KBM-7 (cell line): ENCODE measurements around the gene TNPO2.

Experiments used
- DNase-seq: peaks from one replicate; pipeline ENCODE4 v3.0.0-alpha.2; 2015
- in situ Hi-C: fragments of 300-500 bp; cut with MboI; formaldehyde crosslinking; loops from 2 replicates; pipeline ENCODE4 v1.14.3; 2020; ENCODE audit warnings: low sequenced_read_pairs, low pct_unique_long_range_greater_than_20kb, mixed read lengths

TNPO2 gene

DNA sequence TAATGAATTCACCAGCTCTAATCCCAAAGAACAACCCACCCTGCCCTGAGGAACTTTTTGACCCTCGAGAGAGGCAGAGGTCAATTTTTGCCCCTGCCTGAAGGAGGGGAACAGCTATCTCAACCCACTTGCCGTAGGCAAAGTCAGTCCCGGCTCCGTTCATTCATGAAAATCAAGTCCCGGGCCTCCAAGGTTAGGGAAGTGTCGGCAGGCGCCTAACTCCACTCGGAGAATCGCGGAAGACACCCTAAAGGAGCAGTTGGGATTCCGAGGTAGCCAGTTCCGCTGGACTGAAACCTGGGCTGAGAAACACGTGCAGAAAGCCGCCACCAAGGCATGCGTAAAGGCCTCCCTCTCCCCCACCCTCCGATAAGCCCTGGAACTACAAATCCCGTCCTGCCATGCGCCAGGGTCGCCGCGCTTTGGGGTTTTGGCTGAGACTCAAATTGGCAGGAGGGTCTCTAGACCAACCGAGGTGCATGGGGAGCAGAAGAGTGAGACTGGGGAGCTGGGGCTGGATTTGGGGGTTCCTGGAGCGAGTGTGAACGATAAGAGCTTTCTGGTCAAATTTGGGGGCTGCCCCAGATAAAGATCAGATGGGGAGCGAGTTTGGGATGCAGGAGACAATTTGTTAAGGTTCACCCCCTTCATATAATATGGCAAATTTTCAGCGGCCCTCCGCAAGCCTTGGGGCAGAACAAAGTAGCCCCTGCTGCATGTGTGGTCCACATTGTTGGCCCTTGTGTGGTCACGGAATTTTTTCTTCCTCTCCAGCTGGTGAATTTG is at the start of gene TNPO2:
Gene TNPO2 (minus strand): TSS at position 292 of the 786 bp plus-strand sequence. CDS start 2,955 bp downstream, outside the sequence.
- DNase-seq: peak; percentile 81
- in situ Hi-C loops: no loop called here

DNA sequence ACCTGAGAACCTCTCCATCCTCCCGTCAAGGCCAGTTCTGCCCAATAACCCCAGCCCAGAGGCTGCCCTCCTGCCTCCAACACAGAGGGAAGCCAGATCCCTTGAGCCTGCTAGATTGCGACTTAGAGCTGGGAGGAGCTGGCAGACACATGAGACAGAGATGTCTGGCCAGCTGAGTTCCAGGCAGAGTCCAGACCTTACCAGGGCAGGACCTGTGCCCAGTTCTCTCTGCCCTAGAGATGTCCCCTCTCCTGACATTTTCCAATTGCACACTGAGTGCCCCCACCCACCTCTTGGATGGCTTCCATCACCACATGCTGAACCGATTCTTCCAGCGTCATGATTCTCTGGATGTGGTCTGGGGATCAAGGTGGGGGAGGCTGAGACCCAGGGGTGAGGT is 48.6 kb upstream of the TNPO2 start:
- no peak for DNase-seq
- in situ Hi-C loops: no loop called here

DNA sequence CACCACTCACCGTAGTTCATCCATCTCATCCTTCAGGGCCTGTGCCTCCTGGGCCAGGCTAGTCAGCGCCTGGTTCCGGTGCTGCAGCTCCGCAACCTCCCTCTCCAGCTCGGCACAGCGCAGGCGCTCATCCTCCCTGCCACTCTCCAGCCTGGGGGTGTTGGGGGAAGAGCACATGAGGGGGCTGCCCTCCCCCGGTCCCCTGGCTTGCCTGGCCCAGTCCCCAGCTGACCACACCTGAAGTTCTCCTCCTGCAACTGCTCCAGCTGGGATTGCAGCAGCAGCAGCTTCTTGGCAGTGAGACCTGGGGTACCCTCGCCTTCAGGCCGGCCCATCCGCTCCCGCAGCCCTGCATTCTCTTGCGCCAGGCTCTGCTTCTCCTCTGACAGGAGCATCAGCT is 47.2 kb upstream of the TNPO2 start:
- in situ Hi-C loops: no loop called here
- no peak for DNase-seq

DNA sequence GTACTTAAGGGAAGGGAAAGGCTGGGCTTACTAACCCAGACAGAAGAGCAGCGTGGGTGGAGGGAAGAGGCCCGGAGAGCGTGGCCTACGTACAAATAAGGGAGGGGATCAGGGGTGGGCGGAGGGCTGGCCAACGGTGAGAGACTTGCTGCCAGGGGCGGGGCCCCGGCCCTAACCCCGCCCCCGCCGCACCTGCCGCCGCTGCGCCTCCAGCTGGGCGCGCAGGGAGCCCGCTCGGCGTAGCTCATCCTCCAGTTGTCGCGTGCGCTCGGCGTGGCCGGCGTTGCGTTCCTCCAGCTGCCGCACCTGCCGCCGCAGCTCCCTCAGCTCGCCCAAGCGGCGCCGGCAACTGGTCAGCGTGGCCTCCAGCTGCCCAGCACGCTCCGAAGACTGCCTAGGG is 46.0 kb upstream of the TNPO2 start:
- no peak for DNase-seq
- in situ Hi-C loops: no loop called here

DNA sequence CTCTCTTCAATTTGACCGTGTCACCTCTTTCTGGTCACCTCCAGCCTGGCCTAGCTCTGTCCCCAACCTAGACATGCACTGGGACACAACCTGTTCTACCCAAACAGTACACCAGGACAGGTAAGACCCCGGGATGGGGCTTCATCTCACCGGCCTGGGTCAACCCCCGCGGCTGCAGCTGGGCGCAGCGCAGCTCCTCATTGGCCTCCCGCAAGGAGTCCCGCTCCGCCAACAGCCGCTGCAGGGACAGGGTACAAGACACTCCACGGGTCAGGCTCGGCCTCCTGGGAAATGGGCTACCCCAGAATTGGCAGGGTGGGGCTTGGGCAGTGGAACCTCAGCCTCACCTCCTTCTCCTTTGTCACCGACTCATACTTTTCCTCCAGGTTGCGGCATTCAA is 43.9 kb upstream of the TNPO2 start:
- in situ Hi-C loops: no loop called here
- no peak for DNase-seq

DNA sequence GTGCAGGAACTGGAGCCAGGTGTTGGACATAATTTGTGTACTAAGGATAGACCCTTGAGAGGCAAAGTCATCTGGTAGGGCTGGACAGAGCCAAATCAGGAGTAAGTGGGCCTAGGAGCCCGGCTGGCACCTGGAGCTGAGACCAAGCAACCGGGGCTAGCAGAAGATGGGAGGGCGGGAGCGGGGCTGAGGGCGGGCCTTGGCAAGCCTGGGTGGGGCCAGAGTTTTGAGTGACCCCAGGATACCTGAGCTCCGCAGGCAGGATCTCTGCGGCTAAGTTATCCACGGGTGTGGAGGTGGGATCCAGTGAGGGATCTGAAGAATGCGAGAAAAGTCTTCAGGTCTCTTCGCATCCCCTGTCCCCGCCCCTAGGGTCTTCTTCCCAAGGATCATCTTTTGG is 43.4 kb upstream of the TNPO2 start:
- in situ Hi-C loops: no loop called here
- no peak for DNase-seq

DNA sequence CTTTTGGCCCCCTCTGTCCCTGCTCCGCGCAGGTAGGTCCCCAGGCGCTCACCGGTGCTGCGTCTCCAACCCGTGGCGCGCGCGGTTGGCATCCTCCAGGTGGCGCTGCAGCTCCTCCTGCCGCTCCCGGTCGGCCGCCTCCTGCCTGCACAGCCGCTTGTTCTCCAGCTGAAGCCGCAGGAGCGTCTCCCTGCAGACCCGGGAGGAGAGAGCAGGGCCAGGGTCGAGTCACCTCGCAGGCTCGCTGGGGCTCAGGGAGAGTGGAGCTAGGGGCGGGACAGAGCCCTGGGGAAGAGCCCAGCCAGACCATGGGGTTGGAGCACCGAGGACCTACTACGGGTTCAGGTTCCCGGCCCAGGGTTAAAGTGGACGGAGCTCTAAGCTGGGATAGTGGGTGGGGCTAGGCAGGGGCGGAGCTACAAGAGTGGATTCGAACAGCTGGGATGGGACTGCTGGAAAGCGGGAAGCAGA is 42.4 kb upstream of the TNPO2 start:
- DNase-seq: no peak
- in situ Hi-C loops: no loop called here

DNA sequence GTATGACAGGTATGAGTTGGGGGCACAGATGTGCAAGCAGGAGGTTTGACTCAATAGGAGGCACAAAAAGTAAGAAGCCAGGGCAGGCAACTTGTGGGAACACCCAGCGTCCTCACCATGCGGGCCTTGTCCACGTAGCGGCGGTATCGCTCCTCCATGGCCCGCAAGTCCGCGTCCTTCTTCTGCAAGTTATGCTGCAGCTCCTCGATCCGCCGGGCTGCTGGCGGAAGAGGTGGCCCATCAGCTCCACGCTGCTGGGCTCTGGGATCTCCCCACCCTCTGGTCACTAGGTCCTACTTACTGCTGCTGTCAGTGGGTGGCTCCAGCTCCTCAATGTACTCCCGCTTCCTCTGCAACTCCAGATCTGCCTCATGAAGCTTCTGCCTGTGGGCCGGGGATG is 41.0 kb upstream of the TNPO2 start:
- in situ Hi-C loops: no loop called here

DNA sequence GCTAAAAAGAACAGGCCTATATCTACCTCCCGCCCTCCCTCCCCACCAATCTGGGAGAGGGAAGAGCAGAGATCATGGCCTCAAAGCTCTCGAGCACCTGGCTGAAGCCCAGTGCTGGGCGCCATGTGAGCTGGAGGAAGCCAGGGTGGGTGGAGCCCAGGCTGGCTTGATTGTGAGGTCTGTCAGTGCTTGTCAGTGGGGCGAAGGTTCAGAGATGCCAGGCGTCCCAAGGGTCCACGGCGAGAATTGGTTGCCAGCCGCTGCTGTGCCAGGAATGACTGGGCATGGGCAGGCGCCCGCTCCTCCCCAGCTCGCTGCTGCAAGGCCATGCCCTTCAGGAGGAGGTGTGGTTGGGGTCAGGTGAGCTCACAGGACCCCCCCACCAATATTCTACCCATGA is 39.4 kb upstream of the TNPO2 start:
- in situ Hi-C loops: no loop called here
- DNase-seq: no peak

More for the DNA sequence above, 41.0 kb upstream of the TNPO2 start:
- DNase-seq: no peak

DNA sequence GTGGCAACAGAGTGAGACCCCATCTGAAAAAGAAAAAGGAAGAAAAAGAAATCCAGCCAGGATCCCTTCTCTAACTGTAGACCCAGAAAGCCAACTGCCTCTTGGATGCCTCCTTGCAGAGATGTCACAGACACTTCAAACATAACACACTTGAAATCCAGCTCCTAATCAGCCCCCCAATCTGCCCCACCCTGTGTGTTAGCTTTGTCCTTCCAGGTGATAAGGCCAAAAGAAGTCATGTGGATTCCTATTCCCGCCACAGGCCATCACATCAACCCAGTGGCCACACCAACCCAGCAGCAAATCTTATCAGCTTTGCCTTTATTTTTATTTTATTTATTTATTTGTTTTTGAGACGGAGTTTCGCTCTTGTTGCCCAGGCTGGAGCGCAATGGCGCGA is 36.0 kb upstream of the TNPO2 start:
- no peak for DNase-seq
- in situ Hi-C loops: no loop called here

DNA sequence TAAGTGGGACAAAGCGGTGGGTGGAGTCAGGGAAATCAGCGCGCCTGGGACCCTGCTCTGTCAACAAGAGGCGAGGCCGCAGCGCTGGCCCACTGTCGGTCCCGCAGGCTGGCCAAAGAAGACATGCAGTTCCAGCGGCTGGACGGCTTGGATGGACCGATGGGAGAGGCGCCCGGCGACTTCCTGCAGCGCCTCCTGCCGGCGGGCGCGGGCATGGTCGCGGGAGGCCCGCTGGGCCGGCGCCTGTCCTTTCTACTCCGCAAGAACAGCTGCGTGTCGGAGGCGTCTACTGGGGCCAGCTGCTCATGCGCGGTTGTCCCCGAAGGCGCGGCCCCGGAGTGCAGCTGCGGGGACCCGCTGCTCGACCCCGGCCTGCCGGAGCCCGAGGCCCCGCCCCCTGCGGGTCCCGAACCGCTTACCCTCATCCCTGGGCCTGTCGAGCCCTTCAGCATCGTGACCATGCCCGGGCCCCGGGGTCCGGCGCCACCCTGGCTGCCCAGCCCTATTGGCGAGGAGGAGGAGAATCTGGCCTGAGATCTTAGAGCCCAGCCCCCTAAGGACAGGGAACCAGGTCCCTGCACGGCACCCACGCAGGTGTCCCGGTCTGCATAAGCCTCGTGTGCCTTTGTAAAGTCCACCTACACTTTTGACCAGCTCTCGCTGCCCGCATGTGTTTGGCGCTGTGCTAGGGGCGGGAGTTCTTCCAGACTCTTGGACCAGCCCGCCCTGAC is 34.0 kb upstream of the TNPO2 start:
- in situ Hi-C loops: no loop called here
- DNase-seq: peak; percentile 92

DNA sequence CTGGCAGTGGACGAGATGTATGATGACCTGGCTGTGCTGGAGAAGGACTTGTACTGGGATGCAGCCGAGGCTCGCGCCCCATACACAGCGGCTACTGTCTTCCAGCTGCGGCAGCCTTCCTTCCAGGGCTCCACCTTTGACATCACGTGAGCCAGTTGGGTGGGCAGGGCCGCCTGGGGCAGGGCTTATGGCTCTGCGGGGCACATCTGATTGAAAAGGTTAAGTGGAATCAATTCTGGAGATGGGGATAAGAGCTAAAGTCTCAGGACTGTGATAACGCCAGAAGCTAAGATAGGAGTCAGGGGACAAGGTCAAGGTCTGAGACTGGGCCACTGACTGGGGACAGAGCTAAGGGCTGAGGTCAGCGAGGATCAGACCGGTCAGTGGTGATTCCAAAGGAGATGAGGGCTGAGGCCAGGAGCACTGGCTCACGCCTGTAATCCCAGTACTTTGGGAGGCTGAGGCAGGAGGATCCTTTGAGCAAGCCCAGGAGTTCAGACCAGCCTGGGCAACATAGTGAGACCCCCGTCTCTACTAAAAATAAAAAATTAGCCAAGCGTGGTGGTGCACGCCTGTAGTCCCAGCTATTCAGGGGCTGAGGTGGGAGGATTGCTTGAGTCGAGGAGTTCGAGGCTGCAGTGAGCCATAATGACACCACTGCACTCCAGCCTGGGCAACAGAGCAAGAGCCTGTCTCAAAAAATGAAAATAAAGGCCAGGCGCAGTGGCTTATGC is 32.6 kb upstream of the TNPO2 start:
- DNase-seq: no peak
- in situ Hi-C loops: no loop called here

DNA sequence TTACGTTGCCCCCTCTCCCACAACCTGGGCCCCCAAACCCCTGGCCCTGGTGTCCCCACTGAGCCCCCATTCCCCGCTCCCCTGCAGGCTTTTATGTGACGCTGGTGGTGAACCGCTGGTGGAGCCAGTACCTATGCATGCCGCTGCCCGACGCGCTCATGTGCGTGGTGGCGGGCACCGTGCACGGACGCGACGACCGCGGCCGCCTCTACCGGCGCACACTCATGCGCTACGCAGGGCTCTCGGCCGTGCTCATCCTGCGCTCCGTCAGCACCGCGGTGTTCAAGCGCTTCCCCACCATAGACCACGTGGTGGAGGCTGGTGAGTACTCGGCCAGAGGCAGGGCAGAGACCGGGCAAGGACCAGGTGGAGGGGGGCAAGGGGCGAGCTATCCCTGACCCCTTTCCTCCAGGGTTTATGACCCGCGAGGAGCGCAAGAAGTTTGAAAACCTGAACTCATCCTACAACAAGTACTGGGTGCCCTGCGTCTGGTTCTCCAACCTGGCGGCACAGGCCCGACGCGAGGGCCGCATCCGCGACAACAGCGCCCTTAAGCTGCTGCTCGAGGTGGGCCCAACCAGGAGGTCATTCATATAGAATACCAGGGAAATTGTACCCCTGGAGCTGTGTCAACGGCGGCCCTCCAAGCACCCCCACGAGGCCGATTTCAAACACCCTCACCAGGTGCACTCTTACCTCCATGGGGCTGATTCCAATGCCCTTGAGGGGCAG is 30.9 kb upstream of the TNPO2 start:
- in situ Hi-C loops: no loop called here
- DNase-seq: no peak

DNA sequence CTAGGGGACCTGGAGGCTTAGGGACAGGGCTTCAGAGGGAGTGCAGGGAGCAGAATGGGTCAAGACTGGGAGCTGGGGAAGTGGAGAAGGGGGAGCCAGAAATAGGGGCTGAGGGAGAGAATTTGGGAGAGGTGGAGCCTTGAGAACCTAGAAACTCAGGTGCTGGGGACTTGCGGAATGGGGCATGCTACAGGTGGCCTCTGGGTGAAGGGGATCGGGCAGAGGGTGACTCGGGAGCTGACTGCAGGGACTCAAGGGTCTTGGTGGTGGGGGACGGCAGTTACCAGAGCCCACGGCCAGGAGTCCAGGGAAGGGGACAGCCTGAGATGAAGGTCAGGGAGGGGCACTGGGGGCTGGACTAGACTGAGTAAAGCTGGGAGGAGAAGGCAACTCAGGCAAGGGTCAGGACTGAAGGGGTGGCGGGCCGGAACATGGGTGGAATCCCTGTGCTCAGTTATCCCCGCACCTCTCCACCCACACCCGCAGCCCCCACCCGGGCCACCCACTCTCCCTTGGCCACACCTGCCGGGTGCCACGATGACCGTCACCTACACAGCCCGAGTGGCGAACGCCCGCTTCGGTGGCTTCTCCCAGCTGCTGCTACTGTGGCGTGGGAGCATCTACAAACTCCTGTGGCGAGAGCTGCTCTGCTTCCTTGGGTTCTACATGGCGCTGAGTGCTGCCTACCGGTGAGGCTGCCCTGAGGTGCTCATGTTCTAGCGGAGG is 28.5 kb upstream of the TNPO2 start:
- no peak for DNase-seq
- in situ Hi-C loops: no loop called here

DNA sequence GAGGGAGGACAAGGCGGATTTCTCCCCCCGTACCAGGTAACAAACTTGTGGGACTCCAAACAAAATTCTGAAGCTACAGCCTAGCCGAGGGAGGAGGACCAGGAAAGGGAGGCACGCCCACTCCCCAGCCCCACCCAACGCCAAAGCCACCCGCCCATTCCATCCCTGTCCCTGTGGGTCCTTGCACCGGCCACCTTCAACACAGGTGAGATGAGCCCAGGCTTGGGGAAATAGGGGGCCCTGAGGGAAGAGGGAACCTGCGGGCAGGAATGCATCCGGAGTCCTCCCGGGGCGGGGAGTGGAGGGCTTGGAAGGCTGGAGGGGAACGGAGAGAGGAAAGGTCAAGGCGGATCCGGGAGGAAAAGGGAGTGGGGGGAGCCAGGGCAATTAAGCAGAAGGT is 27.9 kb upstream of the TNPO2 start, which contains the start of gene BEST2:
Gene BEST2 (plus strand): TSS at position 157 of the 400 bp plus-strand sequence. CDS start 802 bp downstream, outside the sequence.
- DNase-seq: no peak
- in situ Hi-C loops: no loop called here

DNA sequence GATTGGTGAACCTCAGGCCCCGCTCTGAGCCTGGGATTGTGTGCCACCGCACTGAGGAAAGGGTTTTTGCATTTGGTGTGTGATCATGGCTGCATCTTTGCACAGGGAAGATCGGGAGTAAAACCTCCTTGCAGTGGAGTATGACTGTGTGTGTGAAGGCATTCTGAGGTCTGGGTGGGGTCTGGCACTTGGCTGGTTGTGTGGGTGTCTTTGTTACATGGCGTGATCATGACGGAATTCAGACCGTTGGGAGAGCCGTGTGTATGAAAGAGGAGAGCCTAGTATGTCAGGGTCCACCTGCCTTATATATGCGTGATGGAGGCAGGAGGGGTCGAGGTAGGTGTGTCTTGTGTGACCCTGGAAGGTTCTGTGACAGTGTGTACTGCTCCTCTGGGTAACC is 27.1 kb upstream of the TNPO2 start:
- in situ Hi-C loops: no loop called here
- DNase-seq: no peak

DNA sequence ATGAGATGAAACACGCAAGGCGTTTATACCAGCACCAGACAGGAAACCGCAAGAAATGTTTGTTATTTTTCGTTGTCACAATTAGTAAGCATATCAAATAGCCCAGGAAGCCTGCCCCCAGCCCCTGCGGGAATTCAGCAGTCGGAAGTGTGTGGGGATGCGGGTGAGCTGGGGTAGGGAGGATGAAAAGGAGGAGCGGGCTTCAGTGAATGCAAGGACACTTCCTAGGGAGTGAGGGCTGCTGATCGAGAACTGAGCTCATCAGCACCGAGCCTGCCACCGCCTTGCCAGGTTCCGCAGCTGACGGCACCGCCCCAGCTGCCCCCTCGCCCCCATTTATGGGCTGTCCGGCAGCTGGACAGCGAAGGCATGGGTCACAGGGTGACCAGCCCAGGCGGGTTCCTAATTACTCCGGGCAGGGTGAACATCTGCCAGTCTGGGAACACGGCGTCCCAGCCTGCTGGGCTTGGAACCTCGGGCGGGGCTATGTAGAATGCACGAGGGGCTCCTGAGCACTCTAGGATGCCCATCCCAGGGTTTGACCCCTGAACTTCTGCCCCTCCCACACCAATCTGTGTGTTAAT is 26.3 kb upstream of the TNPO2 start:
- DNase-seq: peak; percentile 52
- in situ Hi-C loops: no loop called here

DNA sequence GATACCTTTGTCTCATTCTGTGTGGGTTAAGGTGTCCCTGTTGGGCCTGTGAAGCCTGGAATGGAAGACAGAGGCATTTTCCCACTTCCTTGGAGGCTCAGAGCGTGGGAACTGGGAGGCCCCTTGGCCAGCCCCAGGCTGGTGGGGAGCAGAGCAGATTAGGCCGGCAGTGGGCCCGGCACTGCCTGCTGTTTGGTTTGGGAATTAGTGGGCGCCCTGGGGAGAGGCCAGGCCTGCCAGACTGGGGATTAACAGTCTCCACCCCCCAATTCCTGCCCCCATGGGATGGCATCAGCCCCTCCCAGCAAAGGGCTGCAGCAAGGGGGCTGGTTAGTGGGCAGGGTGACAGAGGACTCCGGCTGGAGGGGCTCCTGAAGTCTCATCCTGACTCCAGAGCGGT is 24.8 kb upstream of the TNPO2 start:
- in situ Hi-C loops: no loop called here

More for the DNA sequence above, 24.8 kb upstream of the TNPO2 start:
- no peak for DNase-seq
